Transverse colon (tissue), 4 donors: Measurements from ENCODE around the gene ALDH3B2.

Source experiments
- POLR2AphosphoS5 ChIP-seq, 3 donors: sonication (generic); formaldehyde crosslinking; IDR thresholded peaks; one replicate each; pipeline ENCODE4 v1.6.1; 2016; ENCODE audit warnings: antibody characterized with exemption in 3 of 3
- TF ChIP-seq, protein P1 (sequence below), 5 experiments: fragments of 200-600 bp in 3 of 5; fragments of 450-650 bp in 2 of 5; sonication (generic) in 3 of 5; IDR thresholded peaks; 1 replicate in 2 of 5; 2 replicates in 3 of 5; pipeline ENCODE4 v1.5.1; 2016 to 2017; ENCODE audit warnings: antibody characterized with exemption in 5 of 5, inconsistent platforms in 3 of 5, mild to moderate bottlenecking in 2 of 5, moderate library complexity in 1 of 5

DNA sequence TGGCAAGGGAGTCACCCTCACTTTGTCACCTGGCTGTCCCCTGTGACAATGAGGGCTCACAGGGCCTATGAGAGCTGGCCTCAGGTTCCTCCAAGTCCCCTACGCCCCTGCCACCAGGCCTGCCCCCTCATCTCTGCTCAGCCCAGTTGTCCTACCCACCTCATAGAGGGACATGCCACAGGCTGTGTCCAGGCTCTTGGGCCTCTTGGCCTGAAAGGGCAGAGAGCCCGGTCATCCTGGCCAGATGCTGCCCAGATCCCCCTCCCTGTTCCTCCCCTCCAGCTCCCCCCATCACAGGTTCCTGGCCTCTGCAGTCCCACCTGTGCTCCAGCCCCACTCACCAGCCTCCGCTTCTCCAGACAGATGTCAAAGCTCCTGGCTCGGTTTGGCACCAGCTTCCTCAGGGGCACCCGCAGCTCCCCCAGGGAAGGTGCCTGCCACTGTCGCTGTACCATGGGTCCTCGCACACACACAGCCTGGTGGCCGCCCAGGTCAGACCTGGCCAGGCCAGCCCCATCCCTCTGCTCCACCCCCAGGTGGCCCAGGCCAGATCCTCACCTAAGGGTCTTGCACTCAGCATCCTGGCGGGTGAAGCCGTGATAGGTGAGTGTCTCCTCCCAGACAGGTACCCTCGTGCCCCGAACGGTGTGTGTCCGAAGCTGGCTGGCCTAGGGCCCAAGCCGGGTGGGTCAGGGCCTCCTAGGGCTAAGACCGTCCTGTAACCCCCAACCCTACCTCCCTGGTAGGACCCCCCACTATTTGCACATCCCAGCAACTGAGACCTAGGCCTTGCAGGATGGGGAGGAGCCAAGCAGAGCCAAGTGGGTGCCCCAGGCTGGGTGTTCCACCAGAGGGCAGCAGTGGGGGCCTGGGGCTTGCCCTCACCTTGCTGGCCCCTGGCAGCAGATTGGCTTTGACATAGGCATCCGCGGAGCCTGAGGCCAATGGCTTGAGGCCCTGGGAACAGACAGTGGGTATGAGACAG is 59.4 kb downstream of the ALDH3B2 start:
- TF ChIP-seq, protein P1, sequence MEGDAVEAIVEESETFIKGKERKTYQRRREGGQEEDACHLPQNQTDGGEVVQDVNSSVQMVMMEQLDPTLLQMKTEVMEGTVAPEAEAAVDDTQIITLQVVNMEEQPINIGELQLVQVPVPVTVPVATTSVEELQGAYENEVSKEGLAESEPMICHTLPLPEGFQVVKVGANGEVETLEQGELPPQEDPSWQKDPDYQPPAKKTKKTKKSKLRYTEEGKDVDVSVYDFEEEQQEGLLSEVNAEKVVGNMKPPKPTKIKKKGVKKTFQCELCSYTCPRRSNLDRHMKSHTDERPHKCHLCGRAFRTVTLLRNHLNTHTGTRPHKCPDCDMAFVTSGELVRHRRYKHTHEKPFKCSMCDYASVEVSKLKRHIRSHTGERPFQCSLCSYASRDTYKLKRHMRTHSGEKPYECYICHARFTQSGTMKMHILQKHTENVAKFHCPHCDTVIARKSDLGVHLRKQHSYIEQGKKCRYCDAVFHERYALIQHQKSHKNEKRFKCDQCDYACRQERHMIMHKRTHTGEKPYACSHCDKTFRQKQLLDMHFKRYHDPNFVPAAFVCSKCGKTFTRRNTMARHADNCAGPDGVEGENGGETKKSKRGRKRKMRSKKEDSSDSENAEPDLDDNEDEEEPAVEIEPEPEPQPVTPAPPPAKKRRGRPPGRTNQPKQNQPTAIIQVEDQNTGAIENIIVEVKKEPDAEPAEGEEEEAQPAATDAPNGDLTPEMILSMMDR (IDR thresholded peaks at IDR 0.05), result peak; percentile 27 to 60 (median 52)
- no peak for TF ChIP-seq POLR2AphosphoS5 (IDR thresholded peaks at IDR 0.05)
